G401.6 (cell line): ENCODE data around the gene CRYGB.
A peak's percentile ranks its signal among the peaks of the same experiment; 100 is the strongest.
"Not testable (repeated sequence)": the region's sequence is repeated elsewhere in the genome, so short reads cannot be mapped to it uniquely, and the experiment has no call there.

ENCODE experiments used
- FAIRE-seq: peaks from 2 replicates; lab custom pipeline; 2012; peaks lifted over from hg19 to GRCh38; lab: Jason Lieb, UNC

CRYGB gene

DNA sequence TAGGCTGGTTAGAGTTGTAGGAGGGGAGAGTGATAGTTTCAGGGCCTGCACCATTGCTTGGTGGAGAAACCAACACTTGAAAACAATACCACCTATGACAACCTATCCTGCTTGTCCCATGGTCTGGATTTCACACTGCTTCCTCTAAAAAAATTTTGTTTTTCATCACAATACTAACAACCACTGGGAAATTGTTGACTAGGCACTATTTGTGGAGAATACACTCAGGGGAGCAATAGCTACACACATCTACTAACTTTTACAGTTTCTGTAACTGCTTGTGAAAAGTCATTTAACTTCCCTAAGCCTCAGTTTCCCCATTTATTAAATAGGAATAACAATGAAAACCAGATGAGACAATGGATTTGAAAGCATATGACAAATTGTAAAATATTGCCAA is 4.1 kb upstream of the CRYGB start:
- FAIRE-seq: no peak

DNA sequence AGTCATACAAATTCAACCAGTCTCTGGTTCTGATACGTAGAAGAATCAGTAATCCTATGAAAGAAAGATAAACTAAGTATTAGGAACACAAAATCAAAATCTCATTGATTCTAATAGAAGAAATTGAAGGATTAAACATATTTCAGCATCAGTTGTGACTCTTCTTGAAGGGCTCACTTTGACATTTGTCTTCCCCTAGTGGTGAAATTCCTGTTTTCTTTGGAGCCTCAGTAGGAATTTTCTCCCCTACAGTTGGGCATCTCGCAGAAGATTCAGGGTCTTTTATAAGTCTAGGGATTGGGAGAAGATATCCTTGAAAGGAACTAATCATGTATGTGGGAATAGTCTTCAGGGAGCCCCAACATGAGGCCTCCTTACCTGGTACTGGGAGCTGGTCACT is 2.8 kb upstream of the CRYGB start:
- FAIRE-seq: no peak

DNA sequence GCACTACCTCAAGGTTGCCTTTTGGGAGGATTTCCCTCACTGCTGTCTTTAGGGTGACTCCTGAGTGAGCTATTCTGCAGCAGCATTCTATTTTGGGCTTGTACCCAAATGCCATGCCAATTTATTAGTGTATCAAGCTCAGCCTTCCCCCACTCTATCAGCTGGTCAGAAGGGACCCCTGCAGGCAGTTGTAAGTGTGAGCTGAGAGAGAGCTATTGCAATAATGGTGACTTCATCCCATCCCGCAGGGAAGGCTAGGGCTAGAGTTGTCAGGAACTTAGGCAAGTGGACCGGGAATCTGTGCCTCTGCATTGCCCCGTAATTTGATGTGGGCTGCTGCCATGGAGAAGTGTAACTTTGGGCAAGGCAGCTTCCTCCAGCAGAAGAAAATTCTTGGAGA is 1.8 kb upstream of the CRYGB start:
- FAIRE-seq: no peak

DNA sequence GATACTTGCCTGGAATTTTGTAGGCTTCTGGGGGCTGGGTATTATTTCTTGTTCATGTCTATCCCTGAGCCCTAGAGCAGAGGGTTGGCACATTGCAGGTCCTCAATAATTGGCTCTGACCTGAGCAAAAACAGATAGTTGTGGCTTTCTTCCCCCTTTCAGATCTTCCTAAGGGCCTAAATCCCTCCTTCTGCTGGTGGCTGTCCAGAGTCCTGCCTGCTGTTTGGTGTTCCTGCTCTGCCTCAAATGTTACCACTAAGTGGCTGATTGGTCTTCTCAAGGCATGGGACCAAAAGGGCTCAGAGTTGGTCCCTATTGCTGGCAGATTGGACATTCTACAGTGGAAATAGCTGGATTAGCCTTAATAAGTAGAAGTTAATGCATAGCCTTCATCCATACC is 1.1 kb upstream of the CRYGB start:
- no peak for FAIRE-seq

DNA sequence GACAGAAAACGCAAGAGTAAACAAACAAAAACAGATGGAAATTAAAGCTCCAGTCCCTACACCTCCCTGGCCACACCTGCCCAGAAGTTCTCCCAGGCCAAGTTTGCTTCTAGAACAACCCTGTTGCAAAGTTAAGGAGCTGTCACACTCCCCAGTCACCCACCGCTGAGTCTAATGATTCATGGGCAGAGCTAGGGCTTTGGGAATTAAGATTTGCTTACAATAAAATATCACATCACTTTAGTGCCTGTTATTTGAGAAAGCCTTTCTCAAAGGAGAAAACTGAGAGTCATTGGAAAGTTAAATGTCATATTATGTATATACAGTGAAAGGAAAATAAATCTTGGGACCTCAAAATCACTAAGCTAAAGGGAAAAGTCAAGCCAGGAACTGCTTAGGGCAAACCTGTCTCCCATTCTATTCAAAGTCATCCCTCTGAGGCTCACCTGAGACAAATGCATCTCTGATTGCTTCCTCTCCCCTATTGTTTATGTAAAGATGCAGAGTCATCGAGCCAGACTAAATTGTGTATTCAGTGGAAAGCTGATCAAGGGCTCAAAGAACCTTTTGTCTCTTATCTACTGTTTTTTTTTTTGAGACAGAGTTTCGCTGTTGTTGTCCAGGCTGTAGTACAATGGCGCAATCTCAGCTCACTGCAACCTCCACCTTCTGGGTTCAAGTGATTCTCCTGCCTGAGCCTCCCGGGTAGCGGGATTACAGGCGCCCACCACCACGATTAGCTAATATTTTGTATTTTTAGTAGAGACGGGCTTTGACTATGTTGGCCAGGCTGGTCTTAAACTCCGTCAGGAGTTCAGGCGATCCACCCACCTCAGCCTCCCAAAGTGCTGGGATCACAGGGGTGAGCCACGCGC is 2.8 kb downstream of the CRYGB start:
- no peak for FAIRE-seq

DNA sequence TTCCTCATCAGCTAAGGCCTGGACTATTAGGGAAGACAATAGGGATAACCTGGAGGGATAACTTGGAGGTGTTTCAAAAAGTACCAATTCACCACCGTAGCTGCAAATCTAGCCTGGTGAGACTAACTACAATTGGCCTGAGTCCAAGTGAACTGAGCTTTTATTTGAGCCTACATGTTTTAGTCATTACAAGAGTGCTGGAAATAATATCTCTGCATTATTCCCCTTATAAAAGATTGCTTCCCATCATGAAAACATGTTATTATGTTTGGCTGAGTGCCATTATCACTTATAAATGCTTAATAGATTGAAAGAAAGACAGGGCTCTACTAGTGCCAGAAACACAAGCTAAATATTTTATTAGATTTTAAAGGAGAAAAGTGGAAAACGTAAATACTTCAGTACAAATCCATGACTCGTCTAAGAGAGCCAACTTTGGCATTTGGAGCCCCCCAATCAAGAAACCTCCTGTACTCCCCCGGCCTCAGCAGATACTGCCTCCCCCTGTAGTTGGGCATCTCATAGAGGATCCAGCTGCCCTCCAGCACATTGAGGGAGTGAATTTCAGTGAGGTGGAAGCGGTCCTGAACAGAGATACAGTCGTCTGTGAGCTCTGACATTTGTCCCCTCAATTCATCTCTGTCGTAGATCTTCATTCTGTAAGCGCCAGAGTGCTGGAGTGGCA is 3.6 kb downstream of the CRYGB start:
- FAIRE-seq: no peak

DNA sequence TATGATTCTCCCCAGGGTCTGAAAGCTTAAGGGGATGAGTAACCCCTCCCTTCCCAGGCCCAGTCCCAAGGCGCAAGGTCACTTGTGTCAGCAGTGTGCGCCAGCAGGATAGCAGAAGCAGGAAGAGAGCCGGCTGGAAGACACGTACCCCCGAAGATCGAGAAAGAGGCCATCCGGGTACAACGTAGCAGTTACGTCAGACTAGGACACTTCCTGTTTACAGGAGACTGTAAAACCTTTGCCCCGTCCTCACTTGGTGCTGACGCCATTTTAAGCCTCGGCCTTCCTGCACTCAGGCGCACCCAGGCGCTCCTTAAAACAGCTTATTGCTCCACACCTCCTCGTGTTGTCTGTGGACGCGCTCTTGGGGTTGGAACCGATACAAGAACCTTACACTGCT is 6.5 kb downstream of the CRYGB start:
- no peak for FAIRE-seq

DNA sequence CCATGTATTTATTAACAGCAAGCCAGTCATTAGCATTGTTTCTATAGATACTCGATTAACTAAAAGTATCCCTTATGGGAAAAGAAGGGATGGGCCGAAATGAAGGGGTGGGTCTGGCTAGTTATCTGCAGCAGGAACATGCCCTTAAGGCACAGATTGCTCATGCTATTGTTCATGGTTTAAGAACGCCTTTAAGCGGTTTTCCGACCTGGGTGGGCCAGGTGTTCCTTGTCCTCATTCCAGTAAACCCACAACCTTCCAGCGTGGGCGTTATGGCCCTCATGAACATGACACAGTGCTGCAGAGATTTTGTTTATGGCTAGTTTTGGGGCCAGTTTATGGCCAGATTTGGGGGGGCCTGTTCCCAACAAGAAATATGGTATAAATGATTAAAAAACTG is 7.6 kb downstream of the CRYGB start:
- not testable (repeated sequence) for FAIRE-seq

DNA sequence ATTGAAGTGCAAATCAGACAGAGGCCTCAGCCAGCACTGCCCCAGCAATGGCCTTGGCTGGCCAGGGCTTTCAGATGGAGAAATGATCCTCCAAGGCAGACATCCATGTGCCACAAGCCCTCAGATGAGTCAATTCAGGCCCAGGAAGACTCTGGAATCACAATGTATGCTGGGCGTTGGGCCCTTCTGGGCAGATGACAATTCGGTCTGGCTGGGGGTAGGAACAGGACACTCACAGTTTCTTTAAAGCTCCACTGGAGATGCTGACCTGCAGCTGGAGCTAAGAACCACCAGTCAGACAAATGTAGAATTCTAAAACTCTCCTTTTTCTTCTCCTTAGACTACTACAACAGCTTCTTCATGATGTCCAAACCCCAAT is 9.3 kb downstream of the CRYGB start:
- FAIRE-seq: no peak

DNA sequence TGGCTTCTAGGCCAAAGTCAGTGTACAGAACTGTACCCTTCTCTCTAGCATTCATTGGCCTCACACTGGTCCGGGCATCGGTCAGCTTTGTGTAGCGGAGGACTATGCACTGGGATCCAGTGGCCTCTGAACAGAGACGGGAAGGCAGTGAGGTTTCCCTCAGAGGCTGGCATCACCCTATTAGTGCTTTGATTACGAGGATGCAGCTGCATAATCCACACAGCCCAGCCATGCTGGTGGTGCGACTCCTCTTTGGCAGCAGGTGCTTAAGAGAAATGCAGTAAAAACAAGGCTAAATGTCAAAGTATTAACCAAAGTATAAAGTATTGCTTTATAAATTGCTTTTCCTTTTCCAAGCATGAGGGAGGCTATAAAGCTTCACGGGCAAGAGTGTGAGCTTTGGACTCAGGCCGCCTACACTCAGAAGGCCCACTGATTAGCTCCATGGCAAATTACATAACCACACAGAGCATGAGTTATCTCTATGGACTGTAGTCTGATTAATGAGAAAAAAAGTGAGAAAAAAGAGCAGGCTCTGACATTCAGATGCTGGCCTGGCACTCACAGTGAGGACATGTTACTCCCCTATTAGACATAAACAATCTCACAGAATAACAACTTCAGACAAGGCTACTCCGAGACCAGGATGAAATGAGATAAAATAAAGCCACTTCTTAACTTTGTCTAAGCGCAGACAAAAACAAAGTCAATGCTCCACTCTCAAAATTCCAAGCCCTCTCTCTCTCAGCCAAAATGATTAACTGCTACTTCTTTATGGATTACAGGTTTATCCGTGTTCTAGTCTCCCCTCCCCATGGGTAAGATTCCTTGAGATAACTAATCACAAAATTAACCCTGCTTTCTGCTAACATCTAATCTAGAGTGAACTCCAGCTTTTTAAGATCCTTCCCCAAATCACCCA is 9.9 kb downstream of the CRYGB start:
- FAIRE-seq: no peak

DNA sequence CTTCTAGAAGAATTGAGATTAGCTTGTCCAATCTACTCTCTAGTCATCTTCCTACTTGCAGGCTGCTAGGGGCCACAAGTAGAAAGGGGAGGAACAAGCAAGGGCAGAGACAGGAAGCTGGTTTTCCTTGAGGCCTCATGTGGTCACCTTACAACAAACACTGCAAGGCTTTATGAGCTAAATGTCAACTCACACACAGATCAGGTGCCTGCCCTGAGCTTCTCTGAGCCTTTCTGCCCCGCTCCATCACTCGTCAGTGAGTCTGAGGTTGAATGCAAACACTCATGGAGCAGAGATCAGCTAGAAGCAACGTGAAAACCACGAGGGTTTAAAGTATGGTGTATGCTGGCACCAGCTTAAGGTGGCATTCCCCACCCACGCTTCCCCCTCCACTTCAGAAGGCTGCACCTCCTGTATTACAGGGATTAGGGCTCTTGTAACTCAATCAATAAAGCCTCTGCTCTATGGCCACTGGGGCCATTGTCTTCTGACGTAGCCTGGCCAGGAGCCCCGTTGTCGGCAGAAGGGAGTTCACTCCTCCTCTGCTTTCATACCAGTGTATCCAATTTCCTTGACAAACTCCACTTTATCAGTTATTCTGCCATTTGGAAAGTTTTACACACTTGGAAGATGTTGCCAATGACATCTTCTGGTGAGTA is 10.9 kb downstream of the CRYGB start:
- no peak for FAIRE-seq

DNA sequence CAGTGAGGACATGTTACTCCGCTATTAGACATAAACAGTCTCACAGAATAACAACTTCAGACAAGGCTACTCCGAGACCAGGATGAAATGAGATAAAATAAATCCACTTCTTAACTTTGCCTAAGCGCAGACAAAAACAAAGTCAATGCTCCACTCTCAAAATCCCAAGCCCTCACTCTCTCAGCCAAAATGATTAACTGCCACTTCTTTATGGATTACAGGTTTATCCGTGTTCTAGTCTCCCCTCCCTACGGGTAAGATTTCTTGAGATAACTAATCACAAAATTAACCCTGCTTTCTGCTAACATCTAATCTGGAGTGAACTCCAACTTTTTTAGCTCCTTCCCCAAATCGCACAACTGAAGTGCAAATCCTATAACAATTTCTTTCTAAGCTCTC is 15.2 kb downstream of the CRYGB start:
- FAIRE-seq: no peak

DNA sequence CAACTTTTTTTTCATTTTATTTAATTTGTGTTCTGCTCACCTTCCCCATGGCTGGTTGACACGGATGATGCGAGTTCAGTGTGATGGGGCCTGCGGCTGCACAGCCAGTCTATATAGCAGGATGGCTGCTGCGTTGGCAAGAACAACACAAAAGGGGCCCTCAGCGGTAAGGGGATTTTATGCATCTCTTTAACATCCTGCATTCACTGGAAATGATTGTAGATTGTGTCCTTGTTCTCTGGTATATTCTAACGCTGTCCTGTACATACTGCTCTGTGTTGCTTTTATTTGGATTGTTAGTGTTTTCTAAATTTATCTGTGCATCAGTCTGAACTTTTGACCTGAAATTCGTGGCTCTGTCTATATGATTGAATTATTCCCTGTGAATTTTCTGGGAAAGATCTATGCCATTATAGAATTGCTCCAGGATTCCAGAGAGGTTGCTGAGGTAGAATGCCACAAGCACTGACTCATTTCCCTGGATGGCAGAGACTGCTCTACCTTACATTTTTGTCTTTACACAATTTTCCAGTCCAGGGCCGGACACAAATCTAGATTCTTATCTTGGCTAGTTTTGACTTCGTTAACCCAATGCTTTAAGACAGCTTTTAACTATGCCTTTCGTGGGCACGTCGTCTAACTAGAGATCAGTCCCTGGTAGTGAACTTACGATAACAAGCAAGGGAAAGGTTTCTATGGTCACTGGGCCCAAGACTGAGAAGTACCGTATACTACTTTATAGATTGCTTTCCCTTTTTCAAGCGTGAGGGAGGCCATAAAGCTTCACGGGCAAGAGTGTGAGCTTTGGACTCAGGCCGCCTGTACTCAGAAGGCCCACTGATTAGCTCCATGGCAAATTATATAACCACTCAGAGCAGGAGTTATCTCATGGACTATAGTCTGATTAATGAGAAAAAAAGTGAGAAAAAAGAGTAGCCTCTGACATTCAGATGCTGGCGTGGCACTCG is 15.9 kb downstream of the CRYGB start, which contains the start of gene CRYGC:
TSS of gene CRYGC (minus strand) at position 85 of the 968 bp plus-strand sequence. CDS start at position 49, 36 bp downstream.
- FAIRE-seq: no peak

DNA sequence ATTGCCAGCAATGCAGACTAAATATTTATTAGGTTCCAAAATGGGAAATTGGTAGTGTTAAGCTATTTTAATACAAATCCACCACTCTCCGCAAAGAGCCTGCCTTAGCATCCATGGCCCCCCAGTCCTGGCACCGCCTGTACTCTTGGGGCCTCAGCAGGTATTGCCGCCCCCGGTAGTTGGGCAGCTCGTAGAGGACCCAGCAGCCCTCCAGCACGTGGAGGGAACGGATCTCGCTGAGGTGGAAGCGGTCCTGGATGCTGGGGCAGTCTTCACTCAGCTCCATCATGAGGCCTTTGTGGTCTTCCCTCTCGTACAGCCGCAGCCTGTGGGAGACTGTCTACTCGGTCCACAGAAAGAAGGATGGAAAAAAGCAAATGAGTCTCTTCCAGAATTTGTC is 17.8 kb downstream of the CRYGB start:
- no peak for FAIRE-seq

DNA sequence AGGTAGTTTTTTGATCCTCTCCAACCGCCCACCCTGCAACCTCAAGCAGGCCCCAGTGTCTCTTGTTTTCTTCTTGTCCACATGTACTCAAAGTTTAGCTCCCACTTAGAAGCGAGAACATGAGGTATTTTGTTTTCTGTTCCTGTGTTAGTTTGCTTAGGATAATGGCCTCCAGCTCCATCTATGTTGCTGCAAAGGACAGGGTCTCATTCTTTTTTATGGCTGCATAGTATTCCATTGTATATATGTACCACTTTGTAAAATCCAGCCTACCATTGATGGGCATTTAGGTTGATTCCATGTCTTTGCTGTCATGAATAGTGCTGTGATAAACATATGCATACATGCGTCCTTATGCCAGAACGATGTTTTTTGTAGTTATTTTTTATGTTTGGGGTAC is 18.9 kb downstream of the CRYGB start:
- FAIRE-seq: no peak

DNA sequence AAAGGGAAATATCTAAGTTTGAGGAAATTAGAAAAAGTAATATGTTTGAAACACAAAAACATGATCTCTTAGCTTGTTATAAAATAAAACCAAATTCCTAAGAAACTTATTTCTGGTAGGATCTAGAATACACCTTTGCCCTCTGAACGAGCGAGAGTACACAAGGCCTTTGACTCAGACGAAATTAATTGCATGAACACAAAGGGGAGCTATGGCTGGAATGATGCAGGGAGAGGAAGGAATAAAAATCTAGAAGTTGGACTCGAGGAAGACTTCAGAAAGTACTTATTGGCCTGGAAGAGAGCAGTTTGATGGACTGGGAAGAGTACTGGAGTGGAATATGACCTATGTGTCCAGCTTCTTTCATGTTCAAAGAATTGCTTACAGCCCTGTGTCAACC is 20.7 kb downstream of the CRYGB start:
- no peak for FAIRE-seq

DNA sequence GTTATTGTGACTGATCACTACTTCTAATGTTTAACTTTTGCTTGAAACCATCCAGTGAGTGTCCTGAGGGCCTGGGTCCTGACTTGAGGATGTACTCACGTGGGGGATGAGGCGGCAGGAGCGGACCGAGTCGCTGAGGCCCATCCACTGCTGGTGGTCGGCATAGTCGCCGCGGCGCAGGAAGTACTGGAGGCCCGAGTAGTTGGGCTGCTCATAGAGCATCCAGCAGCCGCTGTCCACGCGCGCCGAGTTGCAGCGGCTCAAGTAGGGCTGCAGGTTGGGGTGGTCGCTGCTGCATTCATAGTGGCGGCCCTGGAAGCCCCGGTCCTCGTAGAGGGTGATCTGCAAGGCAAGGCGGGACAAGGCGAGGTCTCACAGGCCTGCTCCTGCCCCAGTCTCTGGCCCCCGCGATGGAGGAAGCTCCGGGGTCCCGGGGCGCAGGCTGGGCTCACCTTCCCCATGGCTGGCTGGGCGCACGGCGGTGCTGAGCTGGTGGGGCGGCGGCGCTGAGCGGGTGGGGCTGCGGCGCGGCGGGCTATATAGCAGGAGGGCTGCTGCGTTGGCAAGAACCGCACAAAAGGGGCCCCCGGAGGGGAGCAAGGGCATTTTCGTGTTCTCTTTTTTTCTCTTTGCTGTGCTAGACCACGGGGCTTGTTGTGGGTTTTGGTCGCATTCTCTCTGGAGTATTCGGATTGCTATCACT is 21.8 kb downstream of the CRYGB start, which contains the start of gene CRYGD:
TSS of gene CRYGD (minus strand) at position 512 of the 703 bp plus-strand sequence. CDS start at position 461, 51 bp downstream.
- not testable (repeated sequence) for FAIRE-seq

DNA sequence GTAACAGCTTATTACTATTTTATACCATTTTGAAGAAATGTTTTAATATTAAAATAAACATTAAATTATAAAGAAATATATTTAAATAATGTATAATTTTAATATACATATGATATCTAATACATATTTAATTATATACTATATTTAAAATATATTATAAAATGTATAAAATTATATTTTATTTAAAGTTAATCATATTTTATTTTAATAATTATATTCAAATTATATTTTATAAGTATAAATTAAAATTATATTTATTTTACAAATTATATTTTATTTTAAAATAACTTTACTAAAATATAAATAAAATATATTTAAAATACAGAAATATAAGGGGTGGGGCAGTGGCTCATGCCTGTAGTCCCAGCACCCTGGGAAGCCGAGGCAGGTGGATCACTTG is 23.7 kb downstream of the CRYGB start:
- FAIRE-seq: peak; percentile 100

DNA sequence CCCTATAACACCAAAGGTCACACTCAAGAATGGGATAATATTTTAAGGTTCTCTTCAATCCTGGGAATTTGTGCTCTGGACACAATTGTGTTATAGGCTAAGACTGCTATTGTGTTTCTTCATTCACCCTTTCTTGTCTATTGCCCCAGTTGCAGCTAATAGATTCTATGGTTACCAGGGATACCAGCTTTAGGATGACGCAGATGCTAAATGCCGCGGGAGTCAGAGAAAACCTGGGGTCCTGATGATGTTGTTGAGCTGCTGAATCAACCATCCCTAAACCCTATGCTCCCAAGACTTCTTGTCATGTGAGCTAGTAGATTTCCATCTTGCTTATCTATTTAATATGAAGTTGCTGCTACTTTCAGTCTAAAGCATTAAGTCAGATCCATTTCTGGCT is 27.0 kb downstream of the CRYGB start:
- FAIRE-seq: no peak

DNA sequence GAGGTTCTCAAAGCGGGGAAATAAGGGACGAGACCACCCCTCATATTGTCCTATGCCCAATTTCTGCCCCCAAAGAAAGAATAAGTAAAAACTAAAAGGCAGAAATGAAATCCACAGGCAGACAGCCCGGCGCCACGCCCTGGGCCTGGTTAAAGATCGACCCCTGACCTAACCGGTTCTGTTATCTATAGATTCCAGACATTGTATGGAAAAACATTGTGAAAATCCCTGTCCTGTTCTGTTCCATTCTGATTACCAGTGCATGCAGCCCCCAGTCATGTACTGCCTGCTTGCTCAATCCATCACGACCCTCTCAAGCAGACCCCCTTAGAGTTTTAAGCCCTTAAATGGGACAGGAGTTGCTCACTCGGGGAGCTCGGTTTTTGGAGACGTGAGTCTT is 28.6 kb downstream of the CRYGB start:
- not testable (repeated sequence) for FAIRE-seq
